Measurements from ENCODE around the gene SYNC.

DNA sequence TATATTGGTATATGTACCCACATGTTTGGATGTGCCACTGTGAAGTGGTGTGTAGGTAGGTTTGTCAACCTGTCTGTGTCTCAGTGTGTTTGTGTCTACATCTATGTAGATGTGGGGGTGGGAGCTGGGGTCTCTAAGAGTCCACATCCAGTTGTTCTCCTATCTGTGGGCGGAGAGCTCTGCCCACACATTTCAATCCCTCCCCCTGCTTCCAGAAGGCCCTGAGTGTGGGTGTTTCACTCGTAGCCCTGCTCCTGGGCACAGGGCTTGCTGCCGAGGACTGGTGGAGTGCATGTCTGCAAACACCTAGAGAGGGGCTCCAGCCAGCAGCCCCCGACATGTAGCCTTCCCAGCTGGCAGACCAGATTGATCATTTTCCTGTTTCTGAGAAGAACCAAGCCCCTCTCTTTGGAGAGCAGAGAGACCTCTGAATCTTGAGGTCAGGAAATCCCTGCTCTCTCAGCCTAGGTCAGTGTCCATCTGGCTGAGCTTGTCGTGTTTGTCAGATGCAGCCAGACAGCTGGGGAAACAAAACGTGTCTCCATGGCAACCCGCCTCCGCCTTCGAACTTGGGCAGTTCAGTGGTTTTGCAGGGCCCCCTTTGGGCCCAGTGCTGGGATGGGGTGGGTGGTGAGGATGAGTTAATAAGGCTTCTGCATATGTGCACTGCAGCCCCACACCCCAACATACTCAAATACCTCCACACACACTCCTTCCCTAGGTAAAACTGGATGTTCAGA, 31.2 kb upstream of the SYNC start:
- TF ChIP-seq, protein P1, sequence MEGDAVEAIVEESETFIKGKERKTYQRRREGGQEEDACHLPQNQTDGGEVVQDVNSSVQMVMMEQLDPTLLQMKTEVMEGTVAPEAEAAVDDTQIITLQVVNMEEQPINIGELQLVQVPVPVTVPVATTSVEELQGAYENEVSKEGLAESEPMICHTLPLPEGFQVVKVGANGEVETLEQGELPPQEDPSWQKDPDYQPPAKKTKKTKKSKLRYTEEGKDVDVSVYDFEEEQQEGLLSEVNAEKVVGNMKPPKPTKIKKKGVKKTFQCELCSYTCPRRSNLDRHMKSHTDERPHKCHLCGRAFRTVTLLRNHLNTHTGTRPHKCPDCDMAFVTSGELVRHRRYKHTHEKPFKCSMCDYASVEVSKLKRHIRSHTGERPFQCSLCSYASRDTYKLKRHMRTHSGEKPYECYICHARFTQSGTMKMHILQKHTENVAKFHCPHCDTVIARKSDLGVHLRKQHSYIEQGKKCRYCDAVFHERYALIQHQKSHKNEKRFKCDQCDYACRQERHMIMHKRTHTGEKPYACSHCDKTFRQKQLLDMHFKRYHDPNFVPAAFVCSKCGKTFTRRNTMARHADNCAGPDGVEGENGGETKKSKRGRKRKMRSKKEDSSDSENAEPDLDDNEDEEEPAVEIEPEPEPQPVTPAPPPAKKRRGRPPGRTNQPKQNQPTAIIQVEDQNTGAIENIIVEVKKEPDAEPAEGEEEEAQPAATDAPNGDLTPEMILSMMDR (IDR thresholded peaks at IDR 0.05): no peak
- TF ChIP-seq POLR2A (IDR thresholded peaks at IDR 0.05): no peak

All from testis (tissue), 2 donors.